AML-193 (cell line): Measurements from ENCODE around the gene NELL1.
"Not testable (repeated sequence)": the region's sequence is repeated elsewhere in the genome, so short reads cannot be mapped to it uniquely, and the experiment has no call there.

Source experiments
- DNase-seq, 2 experiments: peaks; one replicate each; lab custom pipeline; 2025; lab: John Stamatoyannopoulos, UW

The NELL1 gene

DNA sequence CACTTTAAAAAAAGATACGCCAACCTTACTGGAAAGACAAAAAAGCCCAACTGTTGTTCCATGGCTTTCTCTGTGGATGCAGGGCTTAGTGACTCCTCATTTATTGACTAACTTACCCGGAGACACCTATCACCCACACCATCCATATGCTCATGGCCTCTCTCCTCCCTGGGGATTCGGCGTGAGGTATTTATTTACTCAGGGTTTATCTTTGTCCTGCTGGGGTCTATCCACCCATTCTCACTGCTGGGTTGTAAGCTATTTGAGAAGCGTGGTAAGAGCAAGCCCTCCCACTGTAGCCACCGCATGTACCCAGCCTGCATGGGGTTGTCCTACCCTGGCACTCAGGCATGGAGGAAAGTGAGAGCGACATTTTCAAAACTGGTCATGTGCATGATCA is 93.6 kb downstream of the NELL1 start:
- DNase-seq = no peak

DNA sequence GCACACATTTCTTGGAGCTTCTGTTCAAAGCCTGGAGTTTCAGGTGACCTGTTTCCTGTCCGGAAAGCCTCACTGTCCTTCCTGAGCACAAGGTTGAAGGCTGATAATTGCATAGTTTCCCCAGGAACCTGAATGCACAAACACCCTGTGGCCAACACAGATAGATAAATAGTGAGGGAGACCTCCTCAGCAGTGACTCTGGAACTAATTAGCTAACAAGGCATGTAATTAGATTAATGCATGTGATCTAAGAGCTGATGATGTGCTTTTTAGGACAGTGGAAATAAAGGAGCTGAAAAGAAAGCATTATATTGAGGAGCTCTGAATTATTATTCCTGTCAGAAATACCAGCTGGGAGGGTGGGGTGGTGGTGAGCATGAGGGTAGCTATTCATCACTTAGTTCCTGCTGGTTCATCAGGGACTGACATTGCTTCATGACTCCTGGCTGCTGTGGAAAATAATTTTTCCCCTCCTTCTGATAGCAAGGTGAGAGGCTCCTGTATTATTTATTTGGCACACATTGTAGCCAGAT is 101.1 kb downstream of the NELL1 start:
- DNase-seq = no peak

DNA sequence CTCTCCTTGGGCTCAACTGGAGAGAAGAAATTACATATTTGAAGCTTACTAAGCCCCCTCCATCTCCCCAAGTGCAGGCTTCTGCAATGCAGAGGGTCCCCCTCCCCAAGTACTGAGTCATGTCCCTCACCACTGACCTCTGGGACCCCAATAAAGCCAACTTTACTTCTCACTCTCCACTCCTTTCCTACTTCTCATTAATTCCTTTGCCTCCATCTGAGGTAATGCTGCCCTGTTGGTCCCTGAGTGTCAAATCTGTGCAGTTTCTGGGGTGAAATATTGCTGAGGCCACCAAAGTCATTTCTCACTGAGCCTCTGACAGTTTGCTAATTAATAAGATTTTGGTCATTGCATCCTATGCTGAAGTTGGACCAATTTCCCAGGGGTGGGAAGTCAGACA is 101.6 kb downstream of the NELL1 start:
- no peak for DNase-seq

DNA sequence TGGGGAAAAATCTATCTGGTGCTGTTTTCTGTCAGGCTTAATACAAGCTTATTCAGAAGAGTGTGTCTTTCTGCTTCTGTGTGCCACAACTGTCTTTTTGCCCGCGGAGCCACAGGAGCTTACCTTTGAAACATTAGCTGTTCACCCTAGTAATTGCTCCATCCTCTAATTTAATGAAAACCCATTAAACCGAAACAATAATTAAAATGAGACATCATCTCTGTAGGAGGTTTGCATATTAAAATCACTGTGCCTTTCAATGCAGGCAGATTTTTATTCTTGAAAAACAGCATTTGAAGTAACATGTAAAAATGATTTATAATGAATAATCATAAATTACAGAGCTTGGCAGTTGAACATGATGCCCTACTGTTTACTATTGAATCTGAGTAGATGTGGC is 102.3 kb downstream of the NELL1 start:
- DNase-seq = no peak

DNA sequence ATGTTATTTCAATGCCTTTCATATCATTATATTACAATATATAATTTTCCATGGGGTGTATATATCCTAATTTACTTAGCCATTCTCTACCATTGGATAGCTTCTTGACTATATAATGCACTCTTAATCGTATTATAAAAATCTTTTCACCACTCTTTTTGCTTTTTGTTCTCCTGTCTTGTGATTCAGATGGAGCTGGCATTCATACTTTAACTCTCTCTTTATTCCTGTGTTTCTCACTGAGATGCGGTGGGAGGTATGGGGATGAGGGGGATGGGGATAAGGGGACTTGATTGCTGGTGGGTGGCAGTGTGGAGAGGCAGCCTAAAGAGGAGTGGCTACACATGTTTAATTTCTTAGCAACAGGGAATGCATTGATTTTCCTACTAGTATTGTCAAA is 105.9 kb downstream of the NELL1 start:
- no peak for DNase-seq

DNA sequence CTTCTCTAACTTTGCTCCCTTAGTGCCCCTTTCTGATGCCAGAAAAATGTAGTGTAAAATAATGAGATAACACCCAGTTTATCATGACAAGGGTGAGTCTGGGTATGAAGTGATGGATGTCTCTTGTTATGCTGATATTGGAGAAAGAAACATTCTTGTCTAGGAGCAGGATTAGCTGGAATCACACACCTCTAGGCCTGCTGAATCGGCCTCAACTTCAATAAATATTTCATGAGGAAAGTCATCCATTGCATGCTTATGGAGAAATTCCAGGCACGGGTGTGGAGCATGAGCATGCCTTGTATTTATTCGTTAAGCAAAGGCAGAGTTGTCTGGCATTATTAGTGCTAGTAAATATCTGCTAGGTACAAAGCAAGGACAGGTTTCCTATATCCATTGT is 113.4 kb downstream of the NELL1 start:
- no peak for DNase-seq

DNA sequence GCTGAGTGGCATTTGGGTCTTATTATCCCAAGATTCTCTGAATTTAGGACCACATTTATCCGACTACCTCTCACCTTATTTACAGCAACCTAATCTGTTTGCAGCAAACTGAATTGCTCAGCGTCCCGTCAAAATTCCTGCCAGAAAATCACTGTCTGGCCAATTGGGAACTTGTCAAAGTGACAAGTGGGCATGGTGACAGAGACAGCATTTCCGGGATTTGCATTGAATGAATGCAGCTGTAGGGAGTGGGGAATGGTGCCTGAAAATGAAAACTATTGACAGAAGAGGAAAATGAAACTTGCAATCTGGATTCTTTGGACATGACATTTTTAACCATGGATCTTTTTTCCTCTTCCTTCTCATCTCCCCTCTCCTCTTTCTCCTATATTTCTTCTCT is 113.8 kb downstream of the NELL1 start:
- no peak for DNase-seq

DNA sequence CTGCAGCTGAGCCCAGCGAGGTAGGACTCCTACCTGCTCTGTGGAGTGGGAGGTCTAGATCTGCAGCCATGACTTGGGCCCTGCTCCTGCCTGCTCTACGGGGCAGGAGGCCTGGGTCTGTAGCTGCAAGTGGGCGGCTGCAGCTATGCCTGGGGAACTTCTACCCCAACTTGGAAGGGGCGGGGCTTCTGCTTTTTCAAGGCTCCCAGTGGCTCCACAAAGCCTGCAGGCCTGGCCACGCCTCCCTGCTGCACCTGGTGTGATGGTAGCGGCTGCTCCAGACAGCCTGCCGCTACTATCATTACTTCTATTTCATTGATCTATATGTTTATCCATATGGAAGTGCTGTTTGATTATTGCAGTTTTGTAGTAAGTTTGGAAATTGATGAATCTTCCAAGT is 121.2 kb downstream of the NELL1 start:
- DNase-seq = no peak

DNA sequence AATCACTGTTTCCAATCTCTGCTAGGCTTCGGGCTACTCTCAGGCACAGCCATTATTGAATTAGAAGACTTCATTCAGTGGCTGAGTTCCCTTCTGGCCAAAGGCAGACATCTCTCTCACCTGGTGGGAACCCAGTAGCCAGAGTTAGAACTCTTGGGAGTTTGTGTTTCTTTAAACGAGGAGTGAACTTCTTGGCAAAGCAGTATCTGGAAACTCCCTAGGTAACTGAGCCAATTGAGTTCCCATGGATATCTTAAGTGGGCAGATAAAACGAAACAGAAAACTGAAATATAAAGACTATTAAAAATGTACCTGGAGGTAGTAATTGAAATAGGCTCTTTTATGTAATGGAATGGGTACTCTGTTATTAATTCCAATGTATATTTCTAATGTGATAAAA is 125.6 kb downstream of the NELL1 start:
- no peak for DNase-seq

DNA sequence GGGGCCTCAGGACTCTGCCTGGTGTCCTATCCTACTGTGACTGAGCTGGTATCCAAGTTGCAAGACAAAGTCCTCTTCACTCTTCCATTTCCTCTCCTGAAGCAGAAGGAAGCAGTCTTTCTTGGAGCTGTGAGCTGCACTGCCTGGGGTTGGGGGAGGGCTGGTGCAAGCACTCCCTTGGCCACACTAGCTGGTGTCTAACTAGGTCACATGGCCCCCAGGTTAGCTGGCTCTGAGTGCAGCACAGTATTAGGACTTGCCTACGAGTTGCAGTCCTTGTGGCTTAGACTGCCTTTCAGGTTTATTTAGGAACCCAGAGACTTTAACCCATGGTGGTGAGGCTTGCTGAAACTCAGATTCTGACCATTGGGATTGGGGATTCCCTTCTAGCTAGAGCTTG is 138.9 kb downstream of the NELL1 start:
- DNase-seq = no peak

DNA sequence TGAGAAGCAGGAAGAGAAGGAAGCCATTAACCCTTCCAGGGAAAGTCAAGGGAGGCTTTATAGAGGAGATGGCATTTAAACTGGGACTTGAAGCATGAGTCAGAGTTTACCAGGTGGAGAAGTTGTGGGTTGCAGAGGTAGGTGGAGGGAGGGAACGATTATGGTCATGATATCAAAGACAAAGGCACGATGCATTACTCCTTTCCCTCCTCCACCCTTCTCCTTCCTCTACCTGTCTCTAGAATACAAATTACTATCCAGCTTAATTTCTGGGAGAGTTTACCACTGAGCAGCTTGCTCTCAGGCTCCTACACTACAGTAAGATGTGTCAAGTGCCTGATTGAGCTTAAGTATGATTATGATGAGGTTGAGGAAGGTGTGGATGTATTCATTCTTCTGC is 151.7 kb downstream of the NELL1 start:
- no peak for DNase-seq

DNA sequence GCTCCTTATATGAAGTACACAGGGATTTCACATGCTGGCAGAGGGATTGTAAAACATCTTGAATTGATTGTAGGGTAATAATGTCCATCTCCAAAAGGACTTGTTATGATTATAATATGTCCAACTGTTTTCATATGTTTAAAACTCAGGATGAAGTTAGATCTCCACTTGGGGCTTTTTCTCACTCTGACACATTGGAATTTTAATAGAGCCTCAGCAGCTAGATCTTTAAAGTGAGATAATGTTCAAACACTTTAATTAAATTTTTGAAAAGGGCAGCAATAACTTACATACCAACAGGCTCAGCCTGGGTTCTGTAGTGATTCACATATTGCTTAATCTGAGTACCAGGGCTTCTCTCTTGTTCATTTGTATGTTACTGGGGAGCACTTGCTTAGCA is 152.1 kb downstream of the NELL1 start:
- no peak for DNase-seq

DNA sequence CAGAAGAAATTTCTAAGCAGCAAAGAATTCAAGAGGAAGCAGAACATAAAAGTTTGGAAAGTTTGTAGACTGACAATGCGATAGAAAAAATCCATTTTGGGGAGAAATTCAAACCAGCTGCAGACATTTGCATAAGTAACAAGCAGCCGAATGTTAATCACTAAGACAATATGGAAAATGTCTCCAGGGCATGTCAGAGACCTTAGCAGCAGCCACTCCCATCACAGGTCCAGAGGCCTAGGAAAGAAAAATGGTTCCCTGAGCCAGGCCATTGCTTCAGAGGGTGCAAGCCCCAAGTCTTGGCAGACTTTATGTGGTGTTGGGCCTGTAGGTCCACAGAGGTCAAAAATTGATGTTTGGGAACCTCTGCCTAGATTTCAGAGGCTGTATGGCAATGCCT is 155.4 kb downstream of the NELL1 start:
- DNase-seq = no peak

DNA sequence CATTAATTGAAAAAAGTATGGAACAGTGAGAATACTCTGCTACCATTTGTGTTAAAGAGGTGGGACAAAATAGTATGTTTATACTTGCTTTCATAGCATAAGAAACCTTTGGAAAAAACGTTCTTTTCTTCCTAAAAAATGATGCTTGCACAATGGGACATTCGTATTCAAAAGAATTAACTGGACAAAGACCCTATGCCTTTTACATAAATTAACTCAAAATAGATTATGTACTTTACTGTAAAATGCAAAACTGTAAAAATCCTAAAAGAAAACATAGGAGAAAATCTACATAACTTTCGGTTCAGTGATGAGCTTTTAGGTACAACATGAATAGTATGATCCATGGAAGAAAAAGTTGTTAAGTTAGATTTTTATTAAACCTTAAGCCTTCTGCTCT is 166.2 kb downstream of the NELL1 start:
- DNase-seq = no peak

DNA sequence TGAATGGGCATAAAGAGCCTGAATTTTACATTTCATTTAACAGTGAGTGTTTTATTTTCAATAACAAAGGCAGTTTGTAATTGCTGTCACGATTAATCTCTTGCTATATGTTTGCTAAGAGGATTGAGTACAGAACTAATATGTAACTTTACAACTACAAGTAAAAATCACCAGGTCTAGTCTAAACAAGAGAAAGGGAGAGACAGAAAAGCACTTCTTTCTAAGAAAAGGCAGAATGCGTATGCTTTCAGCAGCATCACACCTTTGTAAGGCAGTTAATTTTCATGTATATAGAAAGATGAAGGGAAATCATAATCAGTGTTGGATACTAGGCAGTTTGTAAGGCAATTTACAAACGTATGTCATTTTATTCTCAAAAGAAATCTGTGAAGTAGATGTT is 169.8 kb downstream of the NELL1 start:
- no peak for DNase-seq

DNA sequence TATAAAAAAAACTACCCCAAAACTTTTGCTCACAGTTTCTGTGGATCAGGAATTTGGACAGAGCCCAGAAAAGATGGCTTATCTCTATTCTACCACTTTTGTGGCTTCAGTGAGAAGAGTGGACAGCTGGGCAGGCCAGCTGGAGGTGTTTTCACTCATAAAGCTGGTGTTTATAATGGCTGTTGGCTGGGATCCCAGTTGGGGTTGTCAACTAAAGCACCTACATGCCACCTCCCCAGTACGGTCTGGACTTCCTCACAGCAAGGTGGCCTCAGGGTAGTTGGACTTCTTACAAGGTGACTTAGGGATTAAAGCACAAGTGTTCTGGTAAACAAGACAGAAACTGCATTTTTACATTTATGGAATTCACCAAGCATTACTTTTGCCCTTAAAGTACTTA is 171.0 kb downstream of the NELL1 start:
- DNase-seq = no peak

DNA sequence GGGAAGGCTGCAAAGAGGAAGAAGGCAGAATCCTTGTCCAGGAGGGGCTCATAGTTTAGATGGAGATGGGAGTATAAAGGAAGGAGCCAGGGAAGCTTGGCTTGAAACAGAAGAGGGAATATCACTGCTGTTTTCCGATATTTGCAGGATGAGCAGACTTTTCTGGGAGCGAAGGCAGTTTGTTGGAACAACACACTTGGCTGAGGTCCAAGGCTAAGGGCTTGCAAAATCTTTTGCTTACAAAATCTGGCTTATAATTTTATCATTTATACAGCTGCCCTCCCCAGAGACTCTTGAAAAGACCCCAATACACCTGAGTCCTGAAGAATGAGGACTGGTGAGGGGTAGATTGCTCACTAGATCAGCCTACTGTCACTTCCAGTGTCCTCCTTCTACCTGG is 174.8 kb downstream of the NELL1 start:
- DNase-seq = no peak

DNA sequence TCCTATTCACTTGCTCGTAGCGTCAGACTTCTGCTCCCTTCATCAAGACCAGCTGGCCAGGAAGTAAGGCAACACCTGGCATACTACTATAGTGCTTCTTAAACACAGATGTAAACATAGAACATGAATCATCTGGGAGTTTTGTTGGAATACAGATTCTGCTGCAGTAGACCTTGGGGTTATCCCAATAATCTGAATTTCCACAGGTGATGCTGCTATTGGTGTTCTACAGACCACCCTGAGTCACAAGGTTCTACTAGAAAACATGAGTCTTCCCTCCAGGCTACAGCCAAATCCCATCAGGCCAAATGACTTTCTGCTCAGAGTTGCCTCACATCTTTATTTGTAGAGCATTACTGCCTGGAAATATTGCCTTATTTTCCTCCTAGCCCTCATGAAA is 175.2 kb downstream of the NELL1 start:
- no peak for DNase-seq

DNA sequence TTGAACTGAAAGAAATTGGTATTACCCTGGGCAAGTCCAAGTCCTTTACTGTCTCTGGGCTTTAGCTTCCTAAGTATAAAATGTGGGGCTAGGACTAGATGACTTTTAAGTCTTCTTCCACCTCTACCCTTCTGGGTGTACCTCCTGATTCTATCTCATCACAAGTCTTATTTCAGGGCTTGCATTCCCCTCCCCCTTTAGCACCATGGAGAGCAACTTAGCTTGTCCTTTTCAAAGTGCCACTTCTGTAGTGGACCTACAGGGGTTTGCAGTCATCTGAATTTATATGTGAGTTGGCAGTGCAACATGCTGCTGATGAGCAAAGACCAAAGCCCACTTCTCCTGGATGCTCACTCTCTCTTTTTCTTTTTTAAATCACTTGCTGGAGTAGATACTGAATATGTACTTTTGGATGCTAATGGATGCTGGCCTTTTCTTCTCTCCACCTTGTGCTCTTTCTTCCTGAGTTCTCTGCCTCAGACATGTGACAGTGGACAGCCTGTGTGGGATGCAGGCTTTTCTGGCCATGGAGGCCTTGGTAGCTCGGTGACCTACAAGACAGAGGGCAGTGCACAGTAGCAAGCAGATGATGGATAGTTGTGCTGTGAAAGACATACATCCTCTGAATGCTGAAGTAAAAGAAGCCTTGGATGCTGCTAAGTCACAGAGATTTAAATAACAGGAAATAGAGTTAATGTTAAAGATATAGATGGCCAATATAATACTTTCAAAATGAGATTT is 185.0 kb downstream of the NELL1 start:
- no peak for DNase-seq

DNA sequence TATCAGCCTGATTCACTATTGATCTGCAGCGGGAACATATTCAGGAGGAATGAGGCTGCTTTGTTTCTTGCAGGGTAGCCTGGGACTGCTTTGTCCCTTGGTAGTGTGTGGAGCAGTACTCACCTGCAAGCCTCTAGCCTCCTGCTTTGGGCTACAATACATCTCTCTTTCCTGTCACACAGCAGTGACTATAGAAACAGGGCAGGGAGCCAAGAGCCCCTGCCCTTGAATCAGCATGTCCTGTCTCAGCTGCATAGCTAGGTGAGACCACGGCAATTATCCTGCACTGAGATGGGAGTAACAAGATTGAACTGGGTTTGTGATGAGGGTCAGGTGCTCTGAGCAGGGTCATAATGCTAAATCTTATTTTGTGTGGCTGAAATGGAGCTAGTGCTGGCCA is 191.9 kb downstream of the NELL1 start:
- DNase-seq = no peak

DNA sequence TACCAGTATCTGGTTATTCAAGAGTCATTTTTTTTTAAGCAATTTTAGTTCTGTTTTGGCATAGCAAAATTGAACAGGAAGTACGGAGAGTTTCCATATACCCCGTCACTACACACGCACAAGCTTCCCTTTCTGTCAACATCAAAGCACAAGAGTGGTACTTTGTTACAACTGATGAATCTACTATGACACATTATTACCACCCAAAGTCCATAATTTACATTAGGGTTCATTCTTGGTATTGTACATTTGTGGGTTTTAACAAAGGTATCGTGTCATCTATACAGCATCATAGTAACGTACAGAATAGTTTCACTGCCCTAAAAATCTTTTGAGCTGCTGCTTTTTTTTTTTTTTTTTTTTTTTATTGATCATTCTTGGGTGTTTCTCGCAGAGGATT is 192.9 kb downstream of the NELL1 start:
- DNase-seq = not testable (repeated sequence)

DNA sequence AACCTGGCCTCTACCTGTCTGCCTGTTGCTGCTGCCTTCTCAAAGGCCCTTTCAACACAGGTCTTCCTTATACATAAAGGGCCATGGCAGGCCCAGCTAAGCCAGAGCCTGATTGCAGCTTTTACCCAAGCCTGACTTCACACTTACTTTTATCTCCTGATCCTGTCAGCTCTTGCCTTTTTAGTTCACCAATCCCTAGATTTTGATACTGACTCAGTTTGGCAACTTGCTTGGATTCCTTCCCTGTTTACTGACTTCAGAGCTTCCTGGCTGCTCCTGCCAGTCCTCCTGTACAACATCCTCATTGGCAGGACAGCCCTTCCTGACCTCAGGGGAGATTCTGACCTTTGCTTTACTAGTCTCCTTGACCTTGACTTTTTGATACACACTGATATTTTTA is 195.2 kb downstream of the NELL1 start:
- DNase-seq = no peak

DNA sequence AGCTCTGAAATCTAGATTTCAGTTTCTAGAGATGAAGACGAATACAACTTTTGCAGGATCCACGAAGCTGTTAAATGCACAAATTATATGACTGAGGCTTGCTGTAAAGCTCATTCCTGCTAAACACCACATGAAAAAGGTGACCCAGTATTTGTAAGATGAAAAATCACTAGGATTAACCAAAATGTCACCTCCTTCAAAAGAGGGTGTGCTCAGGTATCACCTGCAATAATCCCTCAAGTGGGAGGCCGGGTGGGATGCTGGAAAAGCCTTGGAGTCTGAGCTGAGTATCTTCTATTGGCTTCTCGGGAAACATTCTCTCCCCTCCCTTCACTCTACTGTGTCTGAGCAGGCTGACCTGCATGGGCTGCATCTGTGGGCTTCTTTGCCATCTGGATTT is 195.8 kb downstream of the NELL1 start:
- no peak for DNase-seq

DNA sequence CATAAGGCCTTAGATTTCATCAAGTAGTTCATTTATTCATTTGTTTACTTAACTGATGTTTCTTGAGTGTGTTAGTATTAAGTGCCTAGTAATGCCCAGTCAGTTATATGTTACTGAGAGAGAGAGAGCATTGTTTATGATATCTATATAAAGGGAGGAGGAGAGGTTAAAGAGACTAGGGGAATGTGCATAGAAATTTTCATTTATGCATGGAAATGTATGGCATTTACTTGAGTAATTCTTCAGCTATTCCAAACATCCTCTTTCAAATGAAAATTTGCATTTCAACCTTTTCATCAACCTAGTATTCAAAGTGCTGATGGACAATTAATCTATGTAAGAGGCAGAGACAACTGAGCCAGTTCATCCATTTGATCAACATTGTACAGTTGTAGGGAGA is 199.7 kb downstream of the NELL1 start:
- no peak for DNase-seq
